Calu3 (cell line): ENCODE data around the gene GAPT. TPM values are rescaled to one million over a fixed set of nuclear protein-coding genes. Genes with fewer than 3 reads are reported as not detected.

Experiments
- BruUV-seq: library from RNA; stranded (reverse); fragments of 400-500 nt; replicated peaks from 2 replicates; lab custom pipeline; 2021; lab: Mats Ljungman, UMichigan
- CTCF ChIA-PET: fragments of 300-600 bp; sonication (Branson Sonifier 250); formaldehyde crosslinking; loops from one replicate; lab custom pipeline; 2022; ENCODE audit warnings: antibody characterized with exemption; lab: Charles Lee
- DNase-seq: peaks from one replicate; pipeline ENCODE4 v3.0.0; 2022
- H3K27ac Mint-ChIP-seq: one replicate; pipeline ENCODE4 v1.8.0; 2022; ENCODE audit warnings: mixed read lengths; ENCODE audit not compliant: unreplicated experiment
- H3K27me3 Mint-ChIP-seq: one replicate; pipeline ENCODE4 v1.8.0; 2022; ENCODE audit warnings: mixed read lengths; ENCODE audit not compliant: unreplicated experiment
- H3K36me3 Mint-ChIP-seq: one replicate; pipeline ENCODE4 v1.8.0; 2022; ENCODE audit warnings: mild to moderate bottlenecking, moderate library complexity, mixed read lengths; ENCODE audit not compliant: insufficient read depth, unreplicated experiment
- H3K4me1 Mint-ChIP-seq: one replicate; pipeline ENCODE4 v1.8.0; 2022; ENCODE audit warnings: mild to moderate bottlenecking, low read depth, mixed read lengths; ENCODE audit not compliant: unreplicated experiment
- H3K4me3 Mint-ChIP-seq: one replicate; pipeline ENCODE4 v1.8.0; 2022; ENCODE audit warnings: mild to moderate bottlenecking, low read depth, moderate library complexity, mixed read lengths; ENCODE audit not compliant: unreplicated experiment
- H3K9me3 Mint-ChIP-seq: one replicate; pipeline ENCODE4 v1.8.0; 2022; ENCODE audit warnings: low read depth, mixed read lengths; ENCODE audit not compliant: unreplicated experiment
- intact Hi-C: fragments of 100-400 bp; cut with micrococcal nuclease; formaldehyde crosslinking; loops from one replicate; pipeline ENCODE4 v1.10.0; 2022; ENCODE audit not compliant: unreplicated experiment
- total RNA-seq: library from RNA; stranded (reverse); gene quantifications from 2 replicates; pipeline ENCODE4 v1.2.3, GENCODE V29; 2022
- TF ChIP-seq, protein P1 (sequence below): fragments of 200-600 bp; IDR thresholded peaks from one replicate; pipeline ENCODE4 v1.8.0; 2022; ENCODE audit warnings: antibody characterized with exemption; ENCODE audit not compliant: unreplicated experiment

GAPT gene
- total RNA-seq, 1 experiment from 2014 or later = not detected

GRCh38 chr5:58458743-58459145, 32.5 kb upstream of the GAPT start:
- TF ChIP-seq, protein P1, sequence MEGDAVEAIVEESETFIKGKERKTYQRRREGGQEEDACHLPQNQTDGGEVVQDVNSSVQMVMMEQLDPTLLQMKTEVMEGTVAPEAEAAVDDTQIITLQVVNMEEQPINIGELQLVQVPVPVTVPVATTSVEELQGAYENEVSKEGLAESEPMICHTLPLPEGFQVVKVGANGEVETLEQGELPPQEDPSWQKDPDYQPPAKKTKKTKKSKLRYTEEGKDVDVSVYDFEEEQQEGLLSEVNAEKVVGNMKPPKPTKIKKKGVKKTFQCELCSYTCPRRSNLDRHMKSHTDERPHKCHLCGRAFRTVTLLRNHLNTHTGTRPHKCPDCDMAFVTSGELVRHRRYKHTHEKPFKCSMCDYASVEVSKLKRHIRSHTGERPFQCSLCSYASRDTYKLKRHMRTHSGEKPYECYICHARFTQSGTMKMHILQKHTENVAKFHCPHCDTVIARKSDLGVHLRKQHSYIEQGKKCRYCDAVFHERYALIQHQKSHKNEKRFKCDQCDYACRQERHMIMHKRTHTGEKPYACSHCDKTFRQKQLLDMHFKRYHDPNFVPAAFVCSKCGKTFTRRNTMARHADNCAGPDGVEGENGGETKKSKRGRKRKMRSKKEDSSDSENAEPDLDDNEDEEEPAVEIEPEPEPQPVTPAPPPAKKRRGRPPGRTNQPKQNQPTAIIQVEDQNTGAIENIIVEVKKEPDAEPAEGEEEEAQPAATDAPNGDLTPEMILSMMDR = no peak
- Mint-ChIP-seq H3K4me1 (peaks cover 36% of the 10 kb centered on the region), H3K27me3 (no peaks in the 10 kb centered on the region), H3K36me3 (peaks cover 75% of the 10 kb centered on the region), H3K9me3 (no peaks in the 10 kb centered on the region), H3K27ac (peak overlapping the region; percentile 85), H3K4me3 (peak overlapping the region; percentile 76)
- no peak for DNase-seq
- CTCF ChIA-PET = interaction anchor here (0.7 to 5.1 kb wide), 7 partner anchors 270 to 1160 kb away, joined by 3 to 41 read pairs (median 4); no protein-coding TSS in a partner anchor
- intact Hi-C loops = loop anchor here (5.0 to 10.0 kb wide), 2 partner anchors 121 to 374 kb away; no protein-coding TSS in a partner anchor
- no TSS peak for BruUV-seq

- no peaks in the 10 kb centered on the region for H3K9me3 Mint-ChIP-seq
- H3K36me3 Mint-ChIP-seq = peaks cover 69% of the 10 kb centered on the region
- H3K27ac Mint-ChIP-seq = peak overlapping the region; percentile 85
- intact Hi-C loops = loop anchor here (1.0 to 10.0 kb wide), 8 partner anchors 122 to 1557 kb away; no protein-coding TSS in a partner anchor
- no peak for DNase-seq
- CTCF ChIA-PET = interaction anchor here (0.7 to 5.1 kb wide), 11 partner anchors 271 to 1161 kb away, joined by 3 to 41 read pairs (median 5); no protein-coding TSS in a partner anchor
- BruUV-seq = no TSS peak
- H3K4me3 Mint-ChIP-seq = peak overlapping the region; percentile 76
- peaks cover 31% of the 10 kb centered on the region for H3K4me1 Mint-ChIP-seq
- H3K27me3 Mint-ChIP-seq = no peaks in the 10 kb centered on the region
- TF ChIP-seq, protein P1 = no peak
These were observed 31.9 kb upstream of the GAPT start for GRCh38 chr5:58459146-58460001.

GRCh38 chr5:58460002-58460731, 31.1 kb upstream of the GAPT start, which contains the start of gene PLK2:
Gene PLK2 (minus strand): TSS chr5:58460086. CDS start chr5:58459959, 127 bp downstream.
- BruUV-seq = TSS peak; percentile 76
- H3K4me3 Mint-ChIP-seq = peak within 1 kb of the TSS; percentile 76
- H3K4me1 Mint-ChIP-seq = peaks cover 23% of the 10 kb centered on the region
- TF ChIP-seq, protein P1 = no peak
- intact Hi-C loops = loop anchor here (1.0 to 5.0 kb wide), 6 partner anchors 272 to 1558 kb away; no protein-coding TSS in a partner anchor
- peak within 1 kb of the TSS; percentile 85 for H3K27ac Mint-ChIP-seq
- DNase-seq = peak; percentile 94
- peaks cover 61% of the 10 kb centered on the region for H3K36me3 Mint-ChIP-seq
- H3K9me3 Mint-ChIP-seq = no peaks in the 10 kb centered on the region
- CTCF ChIA-PET = interaction anchor here (0.9 to 5.1 kb wide), 11 partner anchors 119 to 1162 kb away, joined by 3 to 41 read pairs (median 7); no protein-coding TSS in a partner anchor
- no peaks in the 10 kb centered on the region for H3K27me3 Mint-ChIP-seq

- Mint-ChIP-seq H3K27ac (peak overlapping the region; percentile 85), H3K27me3 (no peaks in the 10 kb centered on the region), H3K4me3 (peak overlapping the region; percentile 76), H3K4me1 (peaks cover 19% of the 10 kb centered on the region), H3K36me3 (peaks cover 55% of the 10 kb centered on the region), H3K9me3 (no peaks in the 10 kb centered on the region)
- CTCF ChIA-PET = interaction anchor here (0.9 to 5.1 kb wide), 11 partner anchors 119 to 1163 kb away, joined by 3 to 41 read pairs (median 7); no protein-coding TSS in a partner anchor
- peak; percentile 93 for DNase-seq
- TF ChIP-seq, protein P1 = peak; percentile 72
- intact Hi-C loops = loop anchor here (1.0 to 5.0 kb wide), 6 partner anchors 273 to 1559 kb away; no protein-coding TSS in a partner anchor
- no TSS peak for BruUV-seq
These were observed 30.4 kb upstream of the GAPT start for GRCh38 chr5:58460732-58461286.
